ENCODE data around the gene NTM.

- TF ChIP-seq CTCF (IDR thresholded peaks at IDR 0.05) (peak; percentile 69), ZFX (IDR thresholded peaks at IDR 0.05; ENCODE audit: borderline replicate concordance) (no peak)
Measured at GRCh38 chr11:131867457-131868257, 497.2 kb downstream of the NTM start.
